HL-60 (cell line): ENCODE results near the gene LCN2.

Experiments used
- DNase-seq, 2 experiments: peaks; one replicate each; pipeline ENCODE4 v3.0.0-alpha.2; 2010 to 2020; ENCODE audit warnings: low read depth in 1 of 2, low spot score in 1 of 2
- H3K27ac ChIP-seq: fragments of 250-450 bp; sonication (Bioruptor Pico); replicated peaks from 2 replicates; pipeline ENCODE4 v1.5.1; 2020; ENCODE audit warnings: mild to moderate bottlenecking, moderate library complexity
- H3K27me3 ChIP-seq: fragments of 250-450 bp; sonication (Bioruptor Pico); 2 replicates; pipeline ENCODE4 v1.5.1; 2021; ENCODE audit warnings: mild to moderate bottlenecking, moderate library complexity; ENCODE audit not compliant: insufficient read depth, poor library complexity, severe bottlenecking
- H3K4me3 ChIP-seq: replicated peaks from 2 replicates; pipeline ENCODE4 v1.5.1; 2011; ENCODE audit warnings: mild to moderate bottlenecking, control low read depth, low read length; ENCODE audit not compliant: insufficient read depth
- CTCF ChIP-seq: IDR thresholded peaks from one replicate; pipeline ENCODE4 v1.5.1; 2011; ENCODE audit warnings: low read length, control low read depth, inconsistent platforms; ENCODE audit not compliant: insufficient read depth
- GABPA ChIP-seq: IDR thresholded peaks from 2 replicates; pipeline ENCODE4 v1.6.1; 2012; ENCODE audit warnings: low read depth
- POLR2AphosphoS5 ChIP-seq: IDR thresholded peaks from 2 replicates; pipeline ENCODE4 v1.6.1; 2012; ENCODE audit warnings: low read depth
- REST ChIP-seq: IDR thresholded peaks from 2 replicates; pipeline ENCODE4 v1.6.1; 2012; ENCODE audit warnings: low read depth; ENCODE audit not compliant: insufficient replicate concordance
- SPI1 ChIP-seq: IDR thresholded peaks from 2 replicates; pipeline ENCODE4 v1.6.1; 2012; ENCODE audit warnings: low read depth, mild to moderate bottlenecking, borderline replicate concordance

Gene LCN2

GRCh38 chr9:128121466-128121810 is 27.8 kb upstream of the LCN2 start:
- no peak for DNase-seq
- H3K27me3 ChIP-seq: no peaks in the 10 kb centered on the region
- no peak for TF ChIP-seq SPI1
- no peak for TF ChIP-seq POLR2AphosphoS5
- TF ChIP-seq REST: no peak
- no peak for TF ChIP-seq GABPA
- no peak for TF ChIP-seq CTCF
- H3K27ac ChIP-seq: no peak overlapping the region
- H3K4me3 ChIP-seq: no peak overlapping the region

GRCh38 chr9:128121924-128122808 is 27.1 kb upstream of the LCN2 start:
- DNase-seq: no peak
- TF ChIP-seq CTCF (no peak), POLR2AphosphoS5 (no peak), SPI1 (no peak), GABPA (no peak), REST (no peak)

GRCh38 chr9:128122809-128123175 is 26.5 kb upstream of the LCN2 start:
- no peaks in the 10 kb centered on the region for H3K27me3 ChIP-seq
- no peak for TF ChIP-seq POLR2AphosphoS5
- TF ChIP-seq REST: no peak
- no peak for TF ChIP-seq GABPA
- no peak for TF ChIP-seq SPI1
- TF ChIP-seq CTCF: no peak
- no peak overlapping the region for H3K27ac ChIP-seq
- H3K4me3 ChIP-seq: no peak overlapping the region
- no peak for DNase-seq

More at GRCh38 chr9:128121924-128122808, 27.1 kb upstream of the LCN2 start:
- Histone ChIP-seq H3K27me3 (no peaks in the 10 kb centered on the region), H3K4me3 (no peak overlapping the region), H3K27ac (no peak overlapping the region)
